Subcutaneous adipose tissue (tissue), 4 donors: ENCODE data around the gene EYA2. TPM values are rescaled to one million over a fixed set of nuclear protein-coding genes. Genes with fewer than 3 reads are reported as not detected.

Experiments
- total RNA-seq, 4 donors: library from RNA; depleted of rRNA; stranded (reverse); fragments of >200 nt; gene quantifications; one replicate each; pipeline ENCODE4 v1.1.0, GENCODE V29; 2016
- TF ChIP-seq, protein P1 (sequence below): fragments of 450-650 bp; IDR thresholded peaks from one replicate; pipeline ENCODE4 v1.5.1; 2016; ENCODE audit warnings: low read depth, mild to moderate bottlenecking, control low read depth, antibody characterized with exemption, moderate library complexity

EYA2 gene
- total RNA-seq, 4 donors from 2014 or later: 1.3 to 4.7 (median 2.8) TPM

DNA sequence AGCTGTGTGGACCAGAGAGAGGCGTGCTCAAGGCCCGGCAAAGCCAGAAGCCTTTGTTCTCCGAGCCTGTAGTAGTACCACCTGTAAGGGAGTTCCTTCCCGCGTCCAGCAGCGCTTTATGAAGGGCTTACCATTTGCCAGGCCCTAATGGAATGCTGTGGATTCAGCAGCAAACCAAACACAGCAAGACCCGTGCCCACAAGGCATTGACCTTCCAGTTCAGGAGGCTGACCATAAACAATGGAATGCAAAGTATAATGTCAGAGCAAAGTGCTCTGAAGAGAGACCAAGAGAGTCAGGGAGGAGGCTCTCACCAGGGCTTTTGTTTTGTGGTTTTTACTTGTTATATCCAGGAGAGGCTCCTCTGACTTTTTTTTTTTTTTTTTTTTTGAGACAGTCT is 252.0 kb downstream of the EYA2 start:
- TF ChIP-seq, protein P1, sequence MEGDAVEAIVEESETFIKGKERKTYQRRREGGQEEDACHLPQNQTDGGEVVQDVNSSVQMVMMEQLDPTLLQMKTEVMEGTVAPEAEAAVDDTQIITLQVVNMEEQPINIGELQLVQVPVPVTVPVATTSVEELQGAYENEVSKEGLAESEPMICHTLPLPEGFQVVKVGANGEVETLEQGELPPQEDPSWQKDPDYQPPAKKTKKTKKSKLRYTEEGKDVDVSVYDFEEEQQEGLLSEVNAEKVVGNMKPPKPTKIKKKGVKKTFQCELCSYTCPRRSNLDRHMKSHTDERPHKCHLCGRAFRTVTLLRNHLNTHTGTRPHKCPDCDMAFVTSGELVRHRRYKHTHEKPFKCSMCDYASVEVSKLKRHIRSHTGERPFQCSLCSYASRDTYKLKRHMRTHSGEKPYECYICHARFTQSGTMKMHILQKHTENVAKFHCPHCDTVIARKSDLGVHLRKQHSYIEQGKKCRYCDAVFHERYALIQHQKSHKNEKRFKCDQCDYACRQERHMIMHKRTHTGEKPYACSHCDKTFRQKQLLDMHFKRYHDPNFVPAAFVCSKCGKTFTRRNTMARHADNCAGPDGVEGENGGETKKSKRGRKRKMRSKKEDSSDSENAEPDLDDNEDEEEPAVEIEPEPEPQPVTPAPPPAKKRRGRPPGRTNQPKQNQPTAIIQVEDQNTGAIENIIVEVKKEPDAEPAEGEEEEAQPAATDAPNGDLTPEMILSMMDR: no peak

DNA sequence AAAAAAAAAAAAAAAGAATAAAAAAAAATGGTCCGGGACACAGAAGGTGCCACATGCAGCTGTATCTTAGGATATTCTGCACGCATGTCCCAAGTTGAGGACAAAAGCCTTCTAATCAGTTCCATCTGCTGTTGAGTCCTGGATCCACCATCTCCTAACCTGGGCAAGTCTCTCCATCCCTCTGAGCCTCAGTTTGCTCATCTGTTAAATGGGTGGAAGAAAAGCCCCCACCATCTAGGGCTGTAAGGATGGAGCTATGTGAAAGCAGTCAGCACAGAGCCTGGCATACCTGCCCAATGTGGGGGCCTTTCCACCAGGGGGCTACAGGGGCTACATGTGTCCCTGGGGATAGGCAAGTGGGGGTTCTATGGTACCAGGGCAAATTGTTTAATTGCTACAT is 253.4 kb downstream of the EYA2 start:
- TF ChIP-seq, protein P1: no peak

DNA sequence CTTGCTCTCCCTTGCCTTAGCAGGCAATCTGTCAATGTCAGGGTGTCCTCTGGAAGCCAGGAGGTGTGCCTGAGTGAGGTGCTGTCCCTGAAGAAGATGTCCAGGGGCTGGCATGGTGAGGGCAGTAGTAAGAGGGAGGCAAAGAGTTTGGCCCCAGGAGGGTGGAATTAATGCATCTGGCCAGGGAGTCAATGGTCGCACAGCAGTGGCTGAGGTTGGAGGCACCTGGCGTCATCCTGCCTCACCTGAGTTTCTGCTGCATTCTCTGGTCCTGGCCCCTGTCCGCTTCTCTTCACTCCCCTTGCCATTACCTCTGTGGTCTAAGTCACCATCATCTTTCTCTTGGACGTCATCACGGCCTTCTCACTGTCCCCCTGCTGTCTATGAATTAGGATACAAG is 255.3 kb downstream of the EYA2 start:
- TF ChIP-seq, protein P1: peak; percentile 43

DNA sequence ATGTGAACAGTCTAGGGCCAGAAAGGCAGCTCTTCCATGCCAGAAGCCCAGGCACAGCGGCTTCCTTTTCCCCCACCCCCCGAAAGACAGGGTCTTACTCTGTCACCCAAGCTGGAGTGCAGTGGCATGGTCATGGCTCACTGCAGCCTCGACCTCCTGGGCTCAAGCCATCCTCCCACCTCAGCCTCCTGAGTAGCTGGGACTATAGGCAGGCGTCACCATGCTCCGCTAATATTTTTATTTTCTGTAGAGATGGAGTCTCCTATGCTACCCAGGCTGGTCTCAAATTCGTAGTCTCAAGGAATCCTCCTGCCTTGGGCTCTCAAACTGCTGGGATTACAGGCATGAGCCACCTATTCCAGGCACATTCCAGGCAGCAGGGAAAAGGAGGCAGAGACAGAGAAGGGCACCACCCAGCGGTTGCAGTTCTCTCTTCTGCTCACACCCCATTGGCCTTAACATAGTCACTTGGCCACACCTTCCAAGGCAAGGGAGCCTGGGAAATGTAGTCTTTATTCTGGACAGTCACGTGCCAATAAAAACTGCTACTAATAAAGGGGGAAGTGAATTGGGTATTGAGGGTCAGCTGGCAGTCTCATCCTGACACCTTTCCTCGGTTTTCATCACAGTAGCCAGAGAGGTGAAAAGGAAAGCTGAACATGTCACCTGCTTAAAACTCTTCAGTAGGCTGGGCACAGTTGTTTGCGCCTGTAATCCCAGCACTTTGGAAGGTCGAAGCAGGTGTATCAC is 255.9 kb downstream of the EYA2 start:
- TF ChIP-seq, protein P1: no peak

DNA sequence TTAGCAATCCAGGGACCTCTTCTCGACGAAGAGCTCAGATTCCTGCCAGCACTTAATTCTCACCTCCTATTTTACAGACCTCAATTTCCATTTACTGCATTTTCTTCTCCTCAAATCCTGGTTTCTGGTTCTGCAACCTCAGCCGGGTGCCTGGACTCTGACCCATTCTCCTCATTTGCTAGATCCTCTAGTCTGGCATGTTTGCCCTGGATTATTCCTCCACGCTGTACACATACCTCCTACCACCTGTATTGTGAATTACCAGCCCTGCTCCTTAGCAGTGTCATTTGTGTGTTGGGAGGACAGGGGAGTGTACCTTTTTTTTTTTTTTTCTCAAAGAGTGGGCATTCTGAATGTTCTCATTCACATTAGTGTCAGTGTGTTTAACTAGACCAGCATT is 257.4 kb downstream of the EYA2 start:
- TF ChIP-seq, protein P1: no peak

DNA sequence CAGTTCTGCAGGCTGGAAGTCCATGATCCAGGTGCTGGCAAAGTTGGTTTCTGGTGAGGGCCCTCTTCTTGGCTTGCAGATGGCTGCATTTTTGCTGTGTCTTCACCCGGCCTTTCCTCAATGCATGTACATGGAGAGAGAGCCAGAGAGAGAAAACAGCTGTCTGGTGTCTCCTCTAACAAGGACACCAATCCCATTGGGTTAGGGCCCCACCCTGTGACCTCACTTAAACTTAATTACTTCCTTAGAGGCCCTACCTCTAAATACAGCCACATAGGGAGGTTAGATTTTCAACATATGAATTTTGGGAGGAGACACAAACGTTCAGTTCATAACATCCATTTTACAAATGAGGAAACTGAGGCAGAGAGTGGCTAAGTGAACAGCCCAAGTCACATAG is 259.4 kb downstream of the EYA2 start:
- TF ChIP-seq, protein P1: no peak

DNA sequence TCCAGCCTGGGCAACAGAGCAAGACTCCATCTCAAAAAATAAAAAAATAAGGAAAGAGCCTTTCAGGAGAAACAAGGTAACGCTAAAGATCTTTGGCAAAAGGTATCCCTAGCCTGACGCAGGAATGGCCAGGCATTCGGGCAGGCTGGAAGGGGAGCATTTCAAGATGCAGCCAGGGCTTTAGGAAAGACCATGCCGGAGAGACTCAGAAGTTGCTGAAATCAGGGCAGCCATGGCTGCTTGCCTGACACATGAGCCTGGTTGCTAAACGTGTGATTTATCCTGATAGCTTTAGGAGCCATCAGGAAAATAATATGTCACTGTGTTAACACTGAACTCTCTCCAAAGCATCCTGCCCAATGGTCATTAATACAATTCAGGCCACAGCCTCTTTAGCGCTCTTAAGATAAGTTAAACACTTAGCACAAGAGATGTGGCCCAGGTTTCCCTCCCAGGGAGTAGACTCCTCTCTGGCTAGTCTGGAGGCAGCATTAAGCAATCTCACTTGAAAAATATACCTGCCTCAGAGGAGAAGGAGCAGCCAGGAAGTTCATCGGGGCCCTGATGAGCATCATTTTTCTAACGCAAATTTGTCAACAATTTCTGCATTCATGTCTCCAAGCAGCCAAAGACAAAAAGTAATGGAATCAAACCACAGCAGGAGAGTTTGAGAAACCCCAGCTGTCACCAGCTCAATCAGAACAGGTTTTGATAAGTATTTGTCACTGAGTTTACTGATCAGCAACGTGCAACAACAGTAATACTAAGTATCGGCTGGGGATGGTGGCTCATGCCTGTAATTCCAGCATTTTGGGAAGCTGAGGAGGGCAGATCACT is 261.9 kb downstream of the EYA2 start:
- TF ChIP-seq, protein P1: no peak
